HepG2 (cell line): Measurements from ENCODE around the gene KRTAP2-3.

Experiments
- SUZ12 ChIP-seq: fragments of 150-350 bp; IDR thresholded peaks from 2 replicates; pipeline ENCODE4 v1.6.1; 2014; ENCODE audit warnings: low read depth, low read length
- YY1 ChIP-seq: IDR thresholded peaks from 2 replicates; pipeline ENCODE4 v1.6.1; 2011; ENCODE audit warnings: low read length, low read depth, moderate library complexity, mild to moderate bottlenecking; ENCODE audit not compliant: insufficient read depth, insufficient replicate concordance

- TF ChIP-seq SUZ12 (no peak), YY1 (no peak)
Measured at GRCh38 chr17:41009301-41009760, 50.6 kb downstream of the KRTAP2-3 start.
